Measurements from ENCODE around the gene SCFD1.

GRCh38 chr14:30610787-30611343 lies 11.3 kb upstream of the SCFD1 start:
- TF ChIP-seq CTCF (IDR thresholded peaks at IDR 0.05 in 8 of 11, conservative IDR thresholded peaks at IDR 0.05 in 3 of 11), result peak in 7 of 11 experiments; percentile 10 to 46 (median 28)
- TF ChIP-seq POLR2AphosphoS5 (IDR thresholded peaks at IDR 0.05), result peak in 1 of 3 donors; percentile 68

All from spleen (tissue), 7 donors.